GM04504 (cell line): ENCODE measurements around the gene RALGAPA2.

Experiments
- DNase-seq: peaks from one replicate; pipeline ENCODE4 v3.0.0-alpha.2; 2012; ENCODE audit warnings: low read depth

RALGAPA2 gene

GRCh38 chr20:20465252-20465651 lies 247.2 kb downstream of the RALGAPA2 start:
- no peak for DNase-seq

- DNase-seq: no peak
These were observed 248.5 kb downstream of the RALGAPA2 start for GRCh38 chr20:20463933-20464374.

DNA sequence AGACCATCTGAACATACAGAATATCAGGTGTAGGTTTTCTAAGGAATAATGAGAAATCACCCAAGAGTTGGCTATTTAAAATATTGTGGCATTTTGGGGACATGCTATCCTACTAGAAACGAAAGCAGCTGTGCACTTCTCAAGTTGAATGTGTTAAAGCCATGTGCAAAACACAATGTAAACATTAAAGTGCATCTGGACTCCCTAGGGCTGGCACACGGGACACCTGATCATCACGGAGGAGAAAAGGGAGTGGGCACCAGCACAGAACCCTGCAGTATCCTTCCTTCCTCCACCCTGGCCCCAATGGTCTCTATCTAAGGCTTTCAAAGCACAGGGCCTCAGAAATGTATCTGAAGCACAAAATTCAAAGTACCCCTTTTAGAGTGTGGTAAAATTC lies 250.3 kb downstream of the RALGAPA2 start:
- no peak for DNase-seq

- no peak for DNase-seq
These were observed 250.9 kb downstream of the RALGAPA2 start for GRCh38 chr20:20461551-20461950.

- no peak for DNase-seq
These were observed 252.7 kb downstream of the RALGAPA2 start for GRCh38 chr20:20459726-20460125.

DNA sequence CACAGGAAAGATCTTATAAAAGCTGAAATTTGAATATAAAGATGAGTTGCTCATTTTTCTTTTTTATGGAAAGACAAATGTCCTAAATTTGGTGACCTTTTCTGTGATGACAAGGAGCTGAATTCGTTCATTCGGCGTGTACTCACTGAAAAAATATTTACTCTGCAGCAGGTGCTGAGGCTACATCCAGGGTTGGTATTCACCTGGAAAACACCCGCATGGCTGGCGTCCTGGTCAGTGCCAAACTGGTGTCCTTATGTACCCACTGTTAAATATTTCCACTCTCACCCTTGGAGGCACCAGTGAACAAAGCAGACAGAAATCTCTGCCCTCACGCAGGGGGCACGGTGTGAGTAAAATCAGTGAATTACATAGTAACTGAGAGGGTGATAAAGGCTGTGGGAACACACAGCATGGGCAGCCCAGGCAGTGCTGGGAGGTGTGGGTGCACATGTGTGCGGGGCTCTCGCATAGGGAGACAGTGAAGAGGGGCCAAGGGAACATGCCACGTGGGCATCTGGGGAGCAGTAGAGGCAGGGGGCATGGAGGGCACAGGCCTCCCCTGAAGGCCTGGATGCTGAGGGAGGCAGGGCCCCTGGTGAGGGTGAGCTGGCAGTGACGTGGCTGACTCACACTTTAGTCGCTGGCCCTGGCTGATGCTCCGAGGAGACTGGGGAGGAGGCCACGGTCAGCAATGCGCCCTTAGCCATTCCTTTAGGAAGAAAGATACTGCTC lies 254.9 kb downstream of the RALGAPA2 start:
- no peak for DNase-seq

DNA sequence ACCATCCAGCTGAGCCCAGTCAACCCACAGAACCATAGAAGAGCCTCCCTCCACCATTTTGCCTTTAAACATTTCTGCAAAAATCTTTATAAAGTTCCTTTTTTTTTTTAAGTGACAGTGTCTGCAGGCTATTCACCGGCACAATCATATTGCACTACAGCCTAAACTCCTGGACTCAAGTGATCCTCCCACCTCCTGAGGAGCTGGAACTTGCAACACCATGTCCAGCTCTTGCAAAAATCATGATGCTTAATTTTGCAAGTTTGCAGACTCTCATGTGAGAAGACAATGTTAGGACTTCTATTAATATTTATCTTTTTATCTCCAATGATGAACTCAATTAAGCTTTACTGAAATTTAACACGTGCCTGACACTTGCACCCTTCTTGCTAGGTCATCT lies 255.7 kb downstream of the RALGAPA2 start:
- no peak for DNase-seq

- no peak for DNase-seq
These were observed 256.5 kb downstream of the RALGAPA2 start for GRCh38 chr20:20455926-20456325.

DNA sequence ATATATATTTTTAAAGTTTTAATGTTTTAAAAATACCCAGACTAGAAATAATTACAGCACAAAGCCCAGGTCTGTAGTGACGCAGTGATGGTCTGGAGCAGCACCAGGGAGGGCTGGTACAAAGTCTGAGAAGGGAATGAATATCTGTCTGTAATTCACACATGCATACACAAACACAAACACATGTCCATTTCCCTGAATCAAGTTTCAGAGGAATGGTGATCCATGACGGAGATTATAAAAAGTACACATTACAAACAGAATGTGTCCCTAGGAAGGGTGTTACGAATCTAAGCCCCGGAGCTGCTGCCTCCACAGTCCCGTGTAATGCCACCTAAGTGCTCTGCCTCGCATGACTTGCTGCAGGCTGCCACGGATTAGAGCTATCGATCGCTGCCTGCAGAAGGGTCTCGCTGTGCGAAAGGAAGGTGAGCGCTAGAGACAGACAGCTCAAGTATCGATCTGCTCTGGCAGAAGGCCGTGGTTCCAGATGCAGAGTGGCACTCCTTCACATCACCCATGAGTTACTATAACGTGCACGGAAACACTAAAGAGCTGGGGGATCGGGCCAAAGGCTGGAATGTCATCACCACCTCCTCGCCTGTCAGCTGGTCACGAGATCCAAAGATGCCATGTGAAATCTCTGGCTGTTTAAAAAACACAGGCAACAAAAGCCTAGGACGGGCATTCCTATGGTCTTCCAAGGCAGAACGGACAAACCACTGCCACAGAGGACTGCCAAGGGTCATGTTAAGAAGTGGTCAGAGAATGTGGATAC lies 257.4 kb downstream of the RALGAPA2 start:
- no peak for DNase-seq

GRCh38 chr20:20454367-20454766 lies 258.1 kb downstream of the RALGAPA2 start:
- DNase-seq: no peak

GRCh38 chr20:20452254-20452676 lies 260.2 kb downstream of the RALGAPA2 start:
- peak; percentile 28 for DNase-seq

DNA sequence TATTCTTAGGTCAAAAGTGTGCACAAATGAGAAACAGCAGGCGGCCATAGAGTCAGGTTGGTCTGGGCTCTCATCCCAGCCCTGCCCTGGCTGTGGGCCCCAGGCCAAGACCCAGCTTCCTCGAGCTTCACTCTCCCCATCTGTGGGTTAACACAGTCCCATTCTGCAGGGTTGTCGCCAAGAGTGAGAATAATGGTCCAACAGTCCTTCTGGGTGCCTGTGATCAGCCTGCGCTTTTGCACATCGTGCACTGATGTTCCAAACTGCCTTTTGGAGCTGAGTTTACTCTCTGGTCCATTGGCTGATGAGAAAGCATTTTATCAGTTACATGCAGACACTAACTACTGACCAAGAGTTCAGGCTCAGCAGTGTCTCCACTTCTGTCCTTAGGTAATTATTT lies 261.9 kb downstream of the RALGAPA2 start:
- DNase-seq: peak; percentile 1

GRCh38 chr20:20448881-20449280 lies 263.6 kb downstream of the RALGAPA2 start:
- no peak for DNase-seq

- no peak for DNase-seq
These were observed 265.2 kb downstream of the RALGAPA2 start for GRCh38 chr20:20447196-20447595.

DNA sequence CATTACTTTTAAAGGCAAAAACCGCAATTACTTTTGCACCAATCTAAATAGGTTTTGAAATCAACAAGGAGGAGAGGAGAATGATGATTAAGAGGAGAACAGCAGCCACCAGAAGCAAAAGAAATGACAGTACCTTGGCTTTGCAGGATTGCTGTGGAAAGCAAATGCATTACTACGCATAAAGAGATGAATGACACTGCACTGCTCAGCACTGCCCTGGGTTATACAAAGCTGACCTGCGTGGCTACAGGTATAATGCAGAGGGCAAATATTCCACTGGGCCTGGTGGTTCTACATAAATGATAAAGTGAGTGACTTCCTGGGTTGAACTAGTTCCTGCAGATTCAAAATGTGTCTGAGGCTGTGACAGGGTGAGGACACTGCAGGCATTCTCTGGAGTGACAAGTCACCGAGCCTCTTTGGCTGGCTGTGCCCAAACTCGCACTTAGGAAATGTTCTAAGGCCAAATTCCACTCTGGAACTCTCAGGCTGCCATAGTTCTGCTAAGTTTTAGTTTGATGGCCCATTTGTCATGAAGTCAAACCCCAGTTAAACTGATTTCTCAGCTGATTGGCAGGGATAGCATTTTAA lies 265.9 kb downstream of the RALGAPA2 start:
- DNase-seq: no peak

- no peak for DNase-seq
These were observed 266.4 kb downstream of the RALGAPA2 start for GRCh38 chr20:20446001-20446400.

DNA sequence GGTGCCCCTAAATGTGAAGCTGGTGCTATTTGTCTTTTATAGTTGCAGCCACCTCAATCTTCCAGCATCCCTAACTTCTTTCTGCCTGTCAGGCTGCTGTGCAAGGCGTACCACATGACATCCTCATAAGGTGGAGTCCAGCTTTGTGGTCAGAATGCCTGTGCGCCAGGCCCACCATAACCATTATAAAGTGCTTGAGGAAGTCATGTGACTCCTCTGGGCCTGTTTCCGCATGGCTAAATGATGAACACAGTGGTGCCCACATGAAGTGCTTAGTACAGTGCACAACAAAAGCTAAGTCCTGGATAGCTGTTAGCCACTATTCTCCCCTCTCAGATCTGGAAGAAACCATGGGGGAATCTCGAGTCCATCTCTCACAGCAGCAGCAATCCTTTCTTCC lies 268.9 kb downstream of the RALGAPA2 start:
- DNase-seq: no peak

- DNase-seq: no peak
These were observed 270.0 kb downstream of the RALGAPA2 start for GRCh38 chr20:20442466-20442865.

GRCh38 chr20:20440886-20441658 lies 271.4 kb downstream of the RALGAPA2 start:
- DNase-seq: no peak

DNA sequence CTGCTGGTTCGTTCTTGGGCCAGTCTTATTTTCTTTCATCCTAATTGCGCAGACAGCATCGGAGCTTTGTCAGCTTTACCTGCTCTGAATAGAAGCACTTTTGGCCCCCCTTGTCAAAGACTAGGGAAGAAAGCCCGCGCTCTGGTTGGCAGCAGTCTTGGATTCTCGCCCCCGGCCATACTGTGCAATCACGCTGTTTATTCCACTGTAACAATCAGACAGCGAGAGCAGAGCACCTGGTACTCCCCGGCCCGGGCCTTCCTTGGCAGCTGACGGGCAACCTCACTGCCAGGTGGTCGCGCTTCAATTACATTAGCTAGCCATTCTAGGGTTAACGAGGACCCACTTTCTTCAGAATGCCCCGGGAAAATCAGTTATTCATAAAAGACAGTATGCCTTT lies 272.0 kb downstream of the RALGAPA2 start:
- DNase-seq: no peak

DNA sequence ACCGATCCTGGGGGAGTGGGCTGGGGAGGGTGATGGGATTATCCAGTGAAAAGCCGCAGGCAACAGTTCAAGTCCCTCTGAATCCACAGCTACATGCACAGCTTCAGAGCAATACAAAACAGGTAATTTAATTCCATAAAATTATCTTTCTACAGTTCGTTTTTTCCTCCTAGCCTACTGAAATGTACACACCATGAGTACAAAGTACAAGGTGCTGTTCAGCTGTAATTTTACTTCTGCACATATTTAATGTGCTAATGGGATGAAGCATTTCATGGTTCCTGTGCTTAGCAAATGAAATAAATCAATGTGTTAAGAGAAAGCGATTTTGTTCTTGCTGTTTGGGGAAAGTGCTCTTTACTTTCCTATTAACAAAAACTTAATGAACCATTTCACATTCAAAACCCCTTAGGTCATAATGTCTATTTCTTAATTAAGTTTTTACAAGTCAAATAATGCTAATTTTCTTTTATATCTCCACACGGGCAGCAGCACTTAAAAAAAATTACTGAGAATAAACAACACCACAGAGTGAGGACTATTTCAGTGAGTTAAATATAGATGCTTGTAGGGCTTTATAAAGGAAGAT lies 272.7 kb downstream of the RALGAPA2 start:
- DNase-seq: no peak

GRCh38 chr20:20437314-20437713 lies 275.1 kb downstream of the RALGAPA2 start:
- DNase-seq: no peak
